Measurements from ENCODE around the gene SLAIN2.

The SLAIN2 gene

DNA sequence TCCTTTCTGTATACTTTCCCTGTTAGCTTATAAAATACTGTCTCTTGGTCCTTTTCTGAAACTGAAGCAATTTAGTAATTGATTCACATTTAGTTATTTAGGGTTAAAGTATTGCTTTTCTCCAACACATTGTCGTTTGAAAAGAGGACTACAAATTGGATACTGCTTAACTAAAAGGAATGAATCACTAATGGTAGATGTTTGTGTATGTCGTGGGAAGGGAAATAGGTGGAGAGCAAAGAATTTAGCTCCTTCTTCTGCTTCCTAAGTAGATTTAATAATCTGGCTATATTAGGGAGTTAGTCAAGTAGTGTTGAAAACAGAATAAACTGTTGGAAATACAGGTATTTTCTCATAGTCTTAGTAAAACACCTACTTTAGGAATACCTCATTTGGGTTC is 27.9 kb downstream of the SLAIN2 start:
- no peak for DNase-seq (ENCODE audit: low read depth in 2 of 3, low spot score in 2 of 3)

DNA sequence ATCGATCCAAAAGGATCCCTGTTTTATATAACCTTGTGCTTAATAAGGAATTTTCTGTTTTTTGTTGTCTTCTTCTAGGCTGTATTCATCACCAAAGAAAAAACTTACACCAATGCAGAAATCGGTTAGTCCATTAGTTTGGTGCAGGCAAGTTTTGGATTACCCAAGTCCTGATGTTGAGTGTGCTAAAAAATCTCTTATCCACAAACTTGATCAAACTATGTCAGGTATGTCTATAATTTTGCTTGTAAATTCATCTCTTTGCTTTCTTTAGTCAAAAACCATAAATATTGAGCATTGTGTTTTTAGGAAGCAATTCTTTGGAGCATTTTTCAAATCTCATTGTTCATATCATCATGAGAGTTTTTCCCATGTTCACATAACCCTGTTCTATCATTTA is 28.4 kb downstream of the SLAIN2 start:
- DNase-seq (ENCODE audit: low read depth in 2 of 3, low spot score in 2 of 3) = no peak

DNA sequence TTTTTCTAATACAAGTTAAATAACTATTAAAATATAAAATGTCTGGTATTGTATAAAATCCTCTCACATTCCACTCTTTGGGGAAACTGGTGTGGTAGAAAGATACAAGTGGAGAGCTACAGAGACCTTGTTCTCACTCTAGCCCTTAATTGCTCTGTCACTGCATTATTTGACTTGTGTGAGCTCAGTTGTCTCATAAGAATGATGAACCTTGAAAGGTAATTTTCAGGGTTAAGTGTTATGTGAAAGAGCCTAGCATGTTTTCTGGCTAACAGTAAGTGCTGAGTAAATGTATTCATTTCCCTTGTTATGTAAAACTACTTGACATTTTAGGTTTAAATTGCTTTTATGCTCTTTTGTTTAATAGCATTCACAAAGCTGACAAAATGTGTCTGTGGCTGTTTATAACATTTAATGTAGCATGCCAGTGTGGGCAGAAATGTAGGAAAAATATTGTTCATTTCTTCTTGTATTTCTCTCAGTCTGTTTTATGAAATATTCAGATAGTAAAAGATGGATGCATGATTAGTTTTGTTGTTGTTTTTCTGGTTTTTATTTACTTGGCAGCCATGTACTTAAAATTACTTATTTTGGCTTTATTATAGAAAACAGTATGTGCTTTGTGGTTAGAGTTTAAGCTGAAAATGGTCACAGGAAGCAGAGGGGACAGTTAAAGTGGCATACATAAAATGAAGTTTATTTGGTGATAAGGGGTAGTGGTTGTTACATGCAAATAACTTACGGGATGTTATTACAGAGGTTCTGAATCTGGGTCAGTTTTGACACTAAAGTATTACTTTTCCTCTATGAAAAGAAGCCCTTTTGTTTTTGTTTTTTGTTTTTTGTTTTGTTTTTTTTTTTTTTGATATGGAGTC is 29.2 kb downstream of the SLAIN2 start:
- no peak for DNase-seq (ENCODE audit: low read depth in 2 of 3, low spot score in 2 of 3)

DNA sequence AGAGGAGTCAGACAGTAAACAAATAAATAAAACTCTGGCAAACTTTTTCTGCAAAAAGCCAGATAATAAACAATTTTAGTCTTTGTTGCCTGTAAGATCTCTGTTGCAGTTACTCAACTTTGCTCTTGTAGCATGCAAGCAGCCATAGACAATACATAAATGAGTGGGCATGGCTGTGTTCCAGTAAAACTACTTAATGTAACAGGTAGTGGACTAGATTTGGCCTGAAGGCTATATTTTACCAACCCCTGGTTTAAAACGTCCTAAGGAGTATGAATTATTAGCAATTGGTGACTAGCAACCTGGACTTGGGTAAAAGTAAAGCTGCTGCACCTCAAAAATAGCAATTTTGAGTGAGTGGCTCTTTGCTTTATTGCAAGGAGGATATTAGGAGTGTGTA is 30.9 kb downstream of the SLAIN2 start:
- DNase-seq (ENCODE audit: low read depth in 2 of 3, low spot score in 2 of 3) = no peak

DNA sequence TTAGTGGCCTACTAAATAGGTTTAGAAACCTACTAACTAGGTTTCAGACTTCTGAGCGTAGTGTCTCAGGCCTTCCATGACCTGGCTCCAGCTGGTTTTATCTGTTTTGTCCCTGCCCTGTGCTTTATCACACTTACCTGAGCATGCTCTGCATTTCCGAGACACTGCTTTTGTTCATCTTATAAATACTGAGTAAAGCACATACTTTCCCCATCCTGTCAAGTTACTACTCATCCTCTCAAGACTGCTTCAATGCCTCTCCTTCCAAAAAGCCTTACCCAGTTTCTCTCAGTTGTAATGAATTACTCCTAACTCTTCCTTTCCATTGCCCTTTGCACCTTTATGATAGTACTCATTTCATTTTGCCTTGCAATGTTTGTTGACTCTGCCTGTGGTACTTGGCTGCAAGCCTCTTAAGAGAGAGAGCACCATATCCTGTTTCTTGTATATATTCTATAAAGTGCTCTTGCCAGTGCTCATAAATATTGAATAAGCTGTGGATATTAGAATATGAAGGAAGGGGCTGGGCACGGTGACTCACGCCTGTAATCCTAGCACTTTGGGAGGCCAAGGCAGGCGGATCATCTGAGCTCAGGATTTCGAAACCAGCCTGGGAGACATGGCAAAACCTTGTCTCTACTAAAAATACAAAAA is 34.4 kb downstream of the SLAIN2 start:
- no peak for DNase-seq (ENCODE audit: low read depth in 2 of 3, low spot score in 2 of 3)

DNA sequence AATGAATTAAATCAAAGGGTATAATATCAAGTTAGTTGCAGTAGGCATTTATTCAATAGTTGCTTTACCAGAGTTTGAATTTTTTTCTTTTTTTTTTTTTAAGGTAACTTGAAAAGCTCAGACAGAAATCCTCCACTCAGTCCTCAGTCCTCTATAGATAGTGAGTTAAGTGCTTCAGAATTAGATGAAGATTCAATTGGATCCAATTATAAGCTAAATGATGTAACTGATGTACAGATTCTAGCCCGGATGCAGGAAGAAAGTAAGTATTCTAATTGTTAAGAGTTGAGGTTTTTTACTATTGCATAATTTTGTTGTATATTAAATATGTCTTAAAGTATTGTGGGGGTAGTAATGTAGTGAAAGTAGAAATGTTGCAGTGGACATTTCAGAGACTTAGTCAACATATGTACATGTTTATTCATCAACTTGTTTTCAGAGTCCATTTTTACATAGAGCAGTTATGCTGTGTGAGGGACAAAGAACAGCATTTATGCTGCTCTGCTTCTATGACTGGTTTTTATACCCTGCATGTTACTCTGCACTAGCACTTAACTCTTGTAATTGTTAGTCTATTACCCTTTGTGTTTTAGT is 38.4 kb downstream of the SLAIN2 start:
- no peak for DNase-seq (ENCODE audit: low read depth in 2 of 3, low spot score in 2 of 3)

DNA sequence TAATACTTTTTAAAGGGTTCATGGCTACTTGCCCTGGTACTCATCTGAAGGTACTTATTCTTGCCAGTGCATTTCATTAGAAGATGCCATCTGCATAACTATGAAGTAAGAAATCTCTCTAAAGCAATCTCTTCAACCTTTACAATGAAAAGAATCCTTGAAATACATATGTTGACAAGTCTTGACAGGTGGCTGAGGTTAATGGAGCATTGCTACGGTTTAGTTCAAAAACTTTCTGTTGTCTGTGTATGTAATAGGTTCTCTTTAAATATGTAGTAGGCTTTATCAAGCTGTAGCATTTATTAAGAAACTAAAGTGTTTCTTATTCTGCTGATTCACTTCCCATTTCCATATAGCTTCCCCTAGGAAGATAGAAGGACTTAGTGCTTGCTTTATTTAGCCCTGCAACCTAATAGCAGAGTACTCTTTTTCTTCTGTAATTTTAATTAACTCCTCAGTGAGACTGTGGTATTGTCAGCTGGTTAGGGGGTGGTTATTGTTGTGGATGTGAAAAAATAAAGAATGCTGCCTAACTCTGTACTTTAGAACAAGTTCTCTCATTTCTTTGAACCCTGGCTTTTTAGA is 39.3 kb downstream of the SLAIN2 start:
- no peak for DNase-seq (ENCODE audit: low read depth in 2 of 3, low spot score in 2 of 3)

DNA sequence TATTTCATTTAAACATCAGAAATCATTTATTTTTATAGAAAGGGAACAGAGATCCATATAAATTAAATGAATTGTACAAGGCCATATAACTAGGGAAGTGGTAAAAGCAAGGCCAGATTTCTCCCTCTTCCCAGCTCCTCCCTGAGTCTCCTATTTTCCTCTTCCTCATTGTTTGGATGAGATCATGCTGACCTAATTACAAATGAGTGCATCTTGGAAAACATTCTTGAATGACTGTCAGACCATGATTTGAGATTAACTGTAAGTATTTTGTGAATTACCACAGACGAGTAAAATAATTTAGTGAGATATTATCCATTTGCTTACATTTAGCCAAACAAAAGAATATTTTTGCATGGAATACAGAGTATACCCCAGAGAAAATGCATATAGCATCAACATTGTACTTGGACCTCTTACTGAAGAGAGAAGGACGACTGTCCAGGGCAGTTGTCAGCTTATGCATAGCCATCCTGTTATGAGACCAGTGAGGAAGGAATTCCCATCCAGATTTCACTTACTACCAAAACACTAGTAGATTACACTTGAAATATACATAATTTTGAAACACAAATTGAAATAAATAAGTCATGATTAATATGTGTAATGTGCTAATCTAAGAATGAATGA is 47.3 kb downstream of the SLAIN2 start:
- DNase-seq (ENCODE audit: low read depth in 2 of 3, low spot score in 2 of 3) = no peak

DNA sequence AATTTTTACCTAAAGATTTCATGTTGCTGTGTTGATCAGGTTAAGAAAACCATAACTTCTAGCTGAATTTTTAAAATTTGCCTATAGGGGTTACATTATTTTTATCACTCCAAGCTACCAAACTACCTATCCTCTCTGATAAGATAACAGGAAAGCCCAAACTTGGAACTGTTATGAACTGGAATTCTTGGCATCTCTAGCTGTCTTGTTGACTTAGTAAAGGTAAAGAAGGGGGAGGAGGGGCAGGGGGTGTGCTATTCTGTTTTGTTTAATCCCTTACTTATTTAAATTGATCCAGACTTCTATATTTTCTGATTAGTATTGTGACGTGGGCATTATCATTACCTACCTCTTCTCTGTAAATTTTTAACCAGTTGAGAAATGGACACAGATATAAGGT is 54.7 kb downstream of the SLAIN2 start:
- DNase-seq (ENCODE audit: low read depth in 2 of 3, low spot score in 2 of 3) = no peak

DNA sequence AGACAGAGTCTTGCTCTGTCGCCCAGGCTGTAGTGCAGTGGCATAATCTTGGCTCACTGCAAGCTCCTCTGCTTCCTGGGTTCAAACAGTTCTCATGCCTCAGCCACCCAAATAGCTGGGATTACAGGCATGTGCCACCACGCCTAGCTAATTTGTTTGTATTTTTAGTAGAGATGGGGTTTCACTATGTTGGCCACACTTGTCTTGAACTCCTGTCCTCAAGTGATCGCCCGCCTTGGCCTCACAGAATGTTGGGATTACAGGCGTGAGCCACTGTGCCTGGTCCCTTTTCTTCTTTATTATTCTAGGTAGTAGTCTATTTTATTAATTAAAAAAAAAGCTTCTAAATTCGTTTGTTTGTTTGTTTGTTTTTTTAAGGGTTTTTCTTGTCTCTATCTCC is 59.1 kb downstream of the SLAIN2 start:
- no peak for DNase-seq (ENCODE audit: low read depth in 2 of 3, low spot score in 2 of 3)

DNA sequence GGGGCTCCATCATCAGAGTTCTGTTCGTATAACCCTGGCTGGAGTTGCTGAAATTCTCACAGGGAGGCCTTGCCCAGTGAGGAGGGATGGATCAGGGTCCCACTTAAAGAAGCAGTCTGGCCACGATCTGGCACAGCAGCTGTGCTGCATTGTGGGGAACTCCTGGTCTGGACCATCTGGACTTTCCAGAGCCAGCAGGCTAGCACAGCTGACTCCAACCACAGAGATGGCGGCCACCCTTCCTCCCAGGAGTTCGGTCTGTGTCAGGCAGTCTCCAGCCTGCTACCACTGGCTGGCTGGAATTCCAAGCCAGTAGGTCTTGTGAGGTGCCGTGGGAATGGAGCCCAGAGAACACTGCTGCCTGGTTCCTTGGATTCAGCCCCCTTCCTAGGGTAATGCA is 62.0 kb downstream of the SLAIN2 start:
- DNase-seq (ENCODE audit: low read depth in 2 of 3, low spot score in 2 of 3) = no peak

DNA sequence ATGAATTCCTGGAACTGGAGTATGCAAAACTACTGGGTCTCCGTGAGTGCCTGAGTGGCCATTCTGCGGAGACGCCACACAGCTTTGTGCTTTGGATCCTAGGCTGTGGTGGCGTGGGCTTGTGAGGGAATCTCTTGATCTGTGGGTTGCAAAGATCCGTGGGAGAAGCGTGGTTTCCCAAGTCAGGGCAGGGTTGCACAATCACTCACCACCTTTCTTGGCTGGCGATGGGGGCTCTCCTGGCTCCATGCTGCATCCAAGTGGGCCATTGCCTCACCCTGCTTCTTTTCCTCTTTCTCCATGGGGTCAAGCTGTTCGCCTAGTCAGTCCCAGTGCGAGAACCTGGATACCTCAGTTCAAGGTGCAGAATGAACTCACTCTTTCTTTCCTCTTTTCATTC is 62.5 kb downstream of the SLAIN2 start:
- DNase-seq (ENCODE audit: low read depth in 2 of 3, low spot score in 2 of 3) = no peak

DNA sequence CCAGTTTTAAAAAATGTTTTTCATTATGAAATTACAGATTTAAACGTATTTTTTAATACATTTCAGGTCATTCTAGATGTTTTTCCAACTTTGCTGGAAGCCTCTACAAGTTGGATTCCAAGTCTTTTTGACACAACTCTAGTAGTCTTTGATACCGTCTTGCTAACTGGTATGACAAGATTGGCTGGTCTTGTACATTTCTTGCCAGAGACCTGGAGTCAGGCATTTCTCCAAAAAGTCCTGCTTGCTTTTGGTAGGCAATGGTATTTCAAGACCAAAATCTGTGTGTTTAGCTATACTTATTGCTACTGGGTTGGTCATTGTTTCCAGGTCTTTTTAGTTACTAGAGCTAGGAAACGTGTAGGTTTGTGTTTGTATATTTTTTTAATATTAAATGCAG is 64.6 kb downstream of the SLAIN2 start:
- no peak for DNase-seq (ENCODE audit: low read depth in 2 of 3, low spot score in 2 of 3)

DNA sequence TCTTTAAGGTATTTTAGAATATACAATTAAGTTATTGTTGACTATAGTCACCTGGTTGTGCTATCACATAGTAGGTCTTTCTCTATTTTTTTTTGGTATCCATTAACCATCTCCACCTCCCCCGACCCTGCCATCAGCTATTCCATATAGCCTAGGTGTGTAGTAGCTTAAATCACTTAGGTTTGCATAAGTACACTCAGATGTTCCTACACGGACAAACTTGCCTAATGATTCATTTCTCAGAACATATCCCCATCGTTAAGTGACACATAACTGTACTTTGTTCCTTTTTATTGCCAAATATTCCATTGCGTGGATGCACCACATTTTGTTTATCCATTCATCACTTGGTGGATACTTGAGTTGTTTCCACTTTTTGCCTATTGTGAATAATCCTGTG is 67.9 kb downstream of the SLAIN2 start:
- no peak for DNase-seq (ENCODE audit: low read depth in 2 of 3, low spot score in 2 of 3)

DNA sequence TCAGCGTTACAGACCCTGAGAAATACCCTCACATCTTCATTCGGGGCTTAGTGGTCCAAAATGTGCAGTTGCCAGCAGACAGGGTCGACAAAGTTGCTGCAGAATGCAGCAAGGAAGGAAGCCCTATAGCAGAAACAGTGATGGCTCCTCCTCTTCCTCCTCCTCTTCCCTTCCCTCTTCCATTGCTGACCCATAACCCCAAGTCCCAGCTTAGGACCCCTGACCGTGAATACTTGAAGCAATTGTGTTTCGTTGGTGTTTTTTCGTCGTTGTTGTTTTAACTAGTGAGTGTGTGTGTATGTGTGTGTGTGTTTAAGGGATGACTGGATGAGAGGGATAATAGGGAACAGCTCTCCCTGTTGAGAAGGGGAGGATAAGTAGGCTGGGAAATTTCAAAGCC is 69.5 kb downstream of the SLAIN2 start:
- DNase-seq (ENCODE audit: low read depth in 2 of 3, low spot score in 2 of 3) = no peak

DNA sequence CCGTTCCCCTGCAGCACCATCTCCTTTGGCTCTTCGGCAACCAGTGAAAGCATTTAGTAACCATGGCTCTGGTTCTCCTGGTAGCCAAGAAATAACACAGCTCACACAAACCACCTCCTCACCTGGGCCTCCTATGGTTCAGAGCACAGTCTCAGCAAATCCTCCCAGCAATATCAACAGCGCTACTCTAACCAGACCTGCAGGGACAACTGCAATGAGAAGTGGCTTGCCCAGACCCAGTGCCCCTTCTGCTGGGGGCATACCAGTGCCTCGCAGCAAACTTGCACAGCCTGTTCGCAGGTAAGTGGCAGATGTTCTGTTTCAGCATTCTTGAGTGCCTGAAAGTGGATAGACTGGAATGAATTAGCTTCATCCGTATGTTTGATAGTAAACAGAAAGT is 78.8 kb downstream of the SLAIN2 start:
- no peak for DNase-seq (ENCODE audit: low read depth in 2 of 3, low spot score in 2 of 3)

DNA sequence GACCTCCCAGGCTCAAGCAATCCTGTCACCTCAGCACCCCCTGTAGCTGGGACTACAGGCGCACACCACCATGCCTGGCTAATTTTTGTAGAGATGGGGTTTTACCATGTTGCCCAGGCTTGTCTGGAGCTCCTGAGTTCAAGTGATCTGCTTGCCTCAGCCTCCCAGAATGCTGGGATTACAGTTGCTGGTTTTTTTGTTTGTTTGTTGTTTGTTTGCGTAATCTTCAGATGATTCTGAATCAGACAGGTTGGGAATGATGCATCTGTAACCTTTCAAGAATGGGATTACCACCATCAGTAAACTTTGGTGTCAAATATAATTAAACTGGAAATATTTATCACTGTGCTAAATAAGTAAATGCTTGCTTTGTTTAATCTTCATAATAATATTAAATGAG is 79.8 kb downstream of the SLAIN2 start:
- DNase-seq (ENCODE audit: low read depth in 2 of 3, low spot score in 2 of 3) = no peak

DNA sequence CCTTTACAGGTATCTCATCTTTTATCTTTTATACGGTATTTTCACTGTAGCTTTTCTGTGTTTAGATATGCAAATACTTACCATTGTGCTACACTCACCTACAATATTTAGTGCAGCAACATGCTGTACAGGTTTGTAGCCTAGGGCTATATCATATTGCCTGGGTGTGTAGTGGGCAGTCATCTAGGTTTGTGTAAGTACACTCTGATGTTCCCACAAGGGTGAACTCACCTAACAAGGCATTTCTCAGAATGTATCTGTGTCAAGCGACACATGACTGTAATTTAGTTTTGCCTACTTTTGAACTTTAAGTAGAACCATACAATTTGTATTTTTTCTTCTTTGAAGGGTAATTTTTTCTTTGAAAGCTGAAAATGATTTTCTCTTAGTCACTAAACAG is 87.6 kb downstream of the SLAIN2 start:
- no peak for DNase-seq (ENCODE audit: low read depth in 2 of 3, low spot score in 2 of 3)

DNA sequence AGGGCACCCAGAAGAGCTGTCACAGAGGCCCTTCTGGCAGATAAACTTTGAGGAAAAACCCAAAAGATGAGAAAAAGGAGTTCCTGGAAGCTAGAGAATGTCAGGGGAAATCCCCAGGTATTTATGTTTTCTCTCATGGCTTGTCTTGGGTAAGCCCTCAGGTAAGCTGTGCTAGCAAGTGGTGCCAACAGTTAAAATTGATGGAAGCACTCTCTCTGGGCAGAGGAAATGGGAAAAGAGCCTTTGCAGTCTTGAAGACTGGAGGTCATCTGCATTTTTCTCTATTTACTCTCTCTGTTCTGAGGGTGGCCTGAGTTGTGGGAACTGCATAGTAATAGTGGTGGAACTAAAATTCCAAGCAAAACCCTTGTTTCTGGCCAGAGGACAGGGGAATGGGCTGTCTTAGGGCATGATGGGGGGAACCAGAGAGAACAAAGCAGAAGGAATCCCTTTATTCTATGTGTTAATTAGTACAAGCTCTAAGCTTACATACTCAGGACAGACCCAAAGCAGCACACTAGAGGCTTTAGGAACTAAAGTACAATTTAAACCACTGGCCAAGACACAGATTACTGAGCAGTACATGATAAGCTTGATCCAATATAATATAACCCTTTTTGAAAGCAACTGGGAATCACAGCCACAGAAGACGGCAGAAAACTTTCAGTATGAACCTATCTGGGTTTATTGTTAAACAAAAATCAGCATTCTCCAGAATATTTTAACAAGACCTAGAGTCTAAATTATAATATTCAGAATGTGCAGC is 88.6 kb downstream of the SLAIN2 start:
- no peak for DNase-seq (ENCODE audit: low read depth in 2 of 3, low spot score in 2 of 3)

DNA sequence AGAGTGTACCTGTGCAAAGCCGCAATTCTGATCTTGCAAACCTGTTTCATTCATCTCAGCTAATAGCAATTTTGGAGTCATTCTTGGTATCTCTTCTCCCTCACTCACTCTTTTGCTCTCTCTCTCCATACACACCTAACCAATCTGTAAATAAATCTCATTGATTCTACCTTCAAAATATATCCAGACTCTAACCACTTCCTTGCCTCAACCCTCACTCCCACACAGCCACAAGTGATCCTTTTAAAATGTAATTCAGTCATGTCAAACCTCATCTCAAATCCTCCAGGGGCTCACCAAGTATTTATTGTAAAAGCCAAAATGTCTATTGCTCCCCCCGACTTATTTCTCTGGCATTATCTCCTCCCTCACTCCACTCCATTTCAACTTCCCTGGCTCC is 90.1 kb downstream of the SLAIN2 start:
- DNase-seq (ENCODE audit: low read depth in 2 of 3, low spot score in 2 of 3) = no peak

DNA sequence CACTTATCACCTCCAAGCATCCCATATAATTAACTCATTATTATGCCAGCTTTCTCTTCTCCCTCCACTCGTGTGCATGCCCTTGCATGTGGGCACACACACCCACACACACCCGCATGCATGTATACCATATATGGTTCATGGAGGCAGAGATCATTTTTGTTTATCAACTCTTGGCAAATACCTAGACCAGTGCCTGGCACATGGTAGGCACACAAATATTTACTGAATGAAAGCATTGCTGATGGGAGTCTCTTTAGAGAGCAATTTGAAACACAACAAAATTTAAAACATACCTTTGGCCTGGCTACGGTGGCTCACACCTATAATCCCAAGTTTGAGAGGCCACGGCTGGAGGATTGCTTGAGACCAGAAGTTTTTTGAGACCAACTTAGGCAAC is 90.7 kb downstream of the SLAIN2 start:
- no peak for DNase-seq (ENCODE audit: low read depth in 2 of 3, low spot score in 2 of 3)
